ENCODE data around the gene VAPA. TPM values are rescaled to one million over a fixed set of nuclear protein-coding genes. Genes with fewer than 3 reads are reported as not detected.
A peak's percentile ranks its signal among the peaks of the same experiment; 100 is the strongest.

VAPA gene
- total and polyA plus RNA-seq, 10 of the 15 experiments (the other 5 are each of a cell fraction or from before 2014, with no cell fraction given): 70.9 to 252 (median 166) TPM

DNA sequence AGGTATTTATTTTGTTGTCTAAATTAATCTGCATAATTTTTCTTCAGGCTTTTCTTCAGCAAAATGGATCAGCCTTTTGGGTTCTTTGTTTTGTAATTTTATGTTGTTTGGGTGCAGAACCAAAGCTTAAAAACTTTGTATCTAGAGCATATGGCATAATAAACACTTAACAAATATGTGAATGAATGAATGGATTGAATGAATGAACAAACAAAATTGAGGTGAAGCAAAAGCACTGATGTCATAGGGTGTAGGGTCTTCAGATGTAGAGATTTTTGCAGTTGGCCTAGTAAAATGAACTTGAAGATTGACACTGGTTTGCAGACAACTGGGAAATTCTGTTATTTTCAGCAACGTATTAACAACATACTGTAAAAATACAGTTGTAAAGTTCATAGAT is 17.3 kb downstream of the VAPA start:
- Histone ChIP-seq H3K27ac (ENCODE audit: control insufficient read depth, insufficient read depth) (no peak overlapping the region), H3K9me3 (replicated peaks; ENCODE audit: control insufficient read depth, insufficient read depth, low read length) (no peaks in the 10 kb centered on the region), H3K4me1 (ENCODE audit: control insufficient read depth, insufficient read depth, low read length) (peaks cover 13% of the 10 kb centered on the region), H3K4me3 (no peak overlapping the region), H4K20me1 (ENCODE audit: control insufficient read depth, insufficient read depth) (peaks cover 6% of the 10 kb centered on the region), H3K36me3 (ENCODE audit: control insufficient read depth in 2 of 2, insufficient read depth in 2 of 2, low read length in 1 of 2) (peaks cover 5 to 17% of the 10 kb centered on the region in 2 experiments), H2AFZ (ENCODE audit: control insufficient read depth, low read depth, low read length) (no peak overlapping the region), H3K79me2 (ENCODE audit: control insufficient read depth, insufficient read depth, low read length) (peaks cover 68% of the 10 kb centered on the region), H3K27me3 (replicated peaks in 1 of 2; ENCODE audit: control insufficient read depth in 2 of 2, insufficient read depth in 2 of 2, low read length in 1 of 2) (no peaks in the 10 kb centered on the region), H3K4me2 (ENCODE audit: control insufficient read depth, insufficient read depth) (no peak overlapping the region), H3K9ac (ENCODE audit: control insufficient read depth, insufficient read depth, low read length) (no peak overlapping the region)
- ATAC-seq (no peak), FAIRE-seq (no peak), DNase-seq (ENCODE audit: low read depth, low spot score) (no peak)
- ChIA-PET CTCF (no interaction called here), POLR2A (no interaction called here), SMC1A (ENCODE audit: uncharacterized antibody, unreplicated experiment) (no interaction called here), RAD21 (ENCODE audit: unreplicated experiment) (no interaction called here)
- in situ Hi-C loops (cut with MboI) (no loop called here), intact Hi-C loops (cut with micrococcal nuclease; ENCODE audit: unreplicated experiment) (no loop called here)
- no peak for TF ChIP-seq PAX8 (IDR thresholded peaks at IDR 0.05)
- TF ChIP-seq ZNF24 (IDR thresholded peaks at IDR 0.05): peak; percentile 69
- WGBS (ENCODE audit: insufficient coverage, insufficient replicate concordance, low lambda C conversion rate, missing lambda C conversion rate): 50% methylated on average over 1 of the region's 1 CpG
- BruUV-seq (replicated peaks): no TSS peak

DNA sequence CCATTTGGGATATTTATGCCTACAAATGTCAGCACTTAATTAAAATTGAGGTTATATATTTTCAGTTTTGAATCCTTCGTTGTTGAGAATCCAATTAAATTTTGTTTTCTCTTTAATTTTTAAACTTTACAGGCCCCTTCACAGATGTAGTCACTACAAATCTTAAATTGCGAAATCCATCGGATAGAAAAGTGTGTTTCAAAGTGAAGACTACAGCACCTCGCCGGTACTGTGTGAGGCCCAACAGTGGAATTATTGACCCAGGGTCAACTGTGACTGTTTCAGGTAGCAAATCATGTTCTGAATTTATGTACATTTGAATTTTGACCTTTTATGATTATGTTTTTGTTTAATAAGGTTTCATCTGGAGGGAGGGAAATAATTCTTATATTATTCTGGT is 17.9 kb downstream of the VAPA start:
- ChIA-PET CTCF (no interaction called here), POLR2A (no interaction called here), RAD21 (ENCODE audit: unreplicated experiment) (no interaction called here), SMC1A (ENCODE audit: uncharacterized antibody, unreplicated experiment) (no interaction called here)
- Histone ChIP-seq H4K20me1 (ENCODE audit: control insufficient read depth, insufficient read depth) (0 out of 2 replicates have a peak, but pooled peaks cover 2% of the 10 kb centered on the region), H3K9me3 (replicated peaks; ENCODE audit: control insufficient read depth, insufficient read depth, low read length) (no peaks in the 10 kb centered on the region), H3K27me3 (replicated peaks in 1 of 2; ENCODE audit: control insufficient read depth in 2 of 2, insufficient read depth in 2 of 2, low read length in 1 of 2) (no peaks in the 10 kb centered on the region), H3K79me2 (ENCODE audit: control insufficient read depth, insufficient read depth, low read length) (peaks cover 63% of the 10 kb centered on the region), H3K4me2 (ENCODE audit: control insufficient read depth, insufficient read depth) (no peak overlapping the region), H2AFZ (ENCODE audit: control insufficient read depth, low read depth, low read length) (no peak overlapping the region), H3K36me3 (ENCODE audit: control insufficient read depth in 2 of 2, insufficient read depth in 2 of 2, low read length in 1 of 2) (peaks cover 5 to 18% of the 10 kb centered on the region in 2 experiments), H3K27ac (ENCODE audit: control insufficient read depth, insufficient read depth) (no peak overlapping the region), H3K4me3 (no peak overlapping the region), H3K4me1 (ENCODE audit: control insufficient read depth, insufficient read depth, low read length) (peaks cover 7% of the 10 kb centered on the region), H3K9ac (ENCODE audit: control insufficient read depth, insufficient read depth, low read length) (no peak overlapping the region)
- intact Hi-C loops (cut with micrococcal nuclease; ENCODE audit: unreplicated experiment): no loop called here
- ATAC-seq (no peak), DNase-seq (ENCODE audit: low read depth, low spot score) (no peak), FAIRE-seq (no peak)
- in situ Hi-C loops (cut with MboI): no loop called here
- WGBS (ENCODE audit: insufficient coverage, insufficient replicate concordance, low lambda C conversion rate, missing lambda C conversion rate): 89% methylated on average over 5 of the region's 5 CpGs
- BruUV-seq (replicated peaks): no TSS peak
- TF ChIP-seq, protein P1, sequence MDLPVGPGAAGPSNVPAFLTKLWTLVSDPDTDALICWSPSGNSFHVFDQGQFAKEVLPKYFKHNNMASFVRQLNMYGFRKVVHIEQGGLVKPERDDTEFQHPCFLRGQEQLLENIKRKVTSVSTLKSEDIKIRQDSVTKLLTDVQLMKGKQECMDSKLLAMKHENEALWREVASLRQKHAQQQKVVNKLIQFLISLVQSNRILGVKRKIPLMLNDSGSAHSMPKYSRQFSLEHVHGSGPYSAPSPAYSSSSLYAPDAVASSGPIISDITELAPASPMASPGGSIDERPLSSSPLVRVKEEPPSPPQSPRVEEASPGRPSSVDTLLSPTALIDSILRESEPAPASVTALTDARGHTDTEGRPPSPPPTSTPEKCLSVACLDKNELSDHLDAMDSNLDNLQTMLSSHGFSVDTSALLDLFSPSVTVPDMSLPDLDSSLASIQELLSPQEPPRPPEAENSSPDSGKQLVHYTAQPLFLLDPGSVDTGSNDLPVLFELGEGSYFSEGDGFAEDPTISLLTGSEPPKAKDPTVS (IDR thresholded peaks at IDR 0.05; ENCODE audit: low read depth, low read length): no peak
- TF ChIP-seq GABPA (IDR thresholded peaks at IDR 0.05; ENCODE audit: low read depth) (no peak), BCL11A (IDR thresholded peaks at IDR 0.05; ENCODE audit: low read depth, low read length) (no peak), MTA3 (IDR thresholded peaks at IDR 0.05; ENCODE audit: borderline replicate concordance, low read length) (no peak), SUZ12 (IDR thresholded peaks at IDR 0.05; ENCODE audit: unreplicated experiment) (no peak), BRCA1 (IDR thresholded peaks at IDR 0.05; ENCODE audit: low read depth, low read length) (no peak), CBFB (IDR thresholded peaks at IDR 0.05; ENCODE audit: low read depth) (no peak), ZBTB33 (IDR thresholded peaks at IDR 0.05) (no peak), POLR2A (IDR thresholded peaks at IDR 0.05; ENCODE audit: low read depth, low read length) (no peak), WRNIP1 (IDR thresholded peaks at IDR 0.05; ENCODE audit: borderline replicate concordance, low read depth, low read length) (no peak), SIX5 (IDR thresholded peaks at IDR 0.05; ENCODE audit: low read depth, low read length, severe bottlenecking) (no peak)
- TF ChIP-seq, protein P2, sequence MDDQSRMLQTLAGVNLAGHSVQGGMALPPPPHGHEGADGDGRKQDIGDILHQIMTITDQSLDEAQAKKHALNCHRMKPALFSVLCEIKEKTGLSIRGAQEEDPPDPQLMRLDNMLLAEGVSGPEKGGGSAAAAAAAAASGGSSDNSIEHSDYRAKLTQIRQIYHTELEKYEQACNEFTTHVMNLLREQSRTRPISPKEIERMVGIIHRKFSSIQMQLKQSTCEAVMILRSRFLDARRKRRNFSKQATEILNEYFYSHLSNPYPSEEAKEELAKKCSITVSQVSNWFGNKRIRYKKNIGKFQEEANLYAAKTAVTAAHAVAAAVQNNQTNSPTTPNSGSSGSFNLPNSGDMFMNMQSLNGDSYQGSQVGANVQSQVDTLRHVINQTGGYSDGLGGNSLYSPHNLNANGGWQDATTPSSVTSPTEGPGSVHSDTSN (IDR thresholded peaks at IDR 0.05; ENCODE audit: insufficient replicate concordance, low read depth, low read length): no peak
- TF ChIP-seq, protein P3, sequence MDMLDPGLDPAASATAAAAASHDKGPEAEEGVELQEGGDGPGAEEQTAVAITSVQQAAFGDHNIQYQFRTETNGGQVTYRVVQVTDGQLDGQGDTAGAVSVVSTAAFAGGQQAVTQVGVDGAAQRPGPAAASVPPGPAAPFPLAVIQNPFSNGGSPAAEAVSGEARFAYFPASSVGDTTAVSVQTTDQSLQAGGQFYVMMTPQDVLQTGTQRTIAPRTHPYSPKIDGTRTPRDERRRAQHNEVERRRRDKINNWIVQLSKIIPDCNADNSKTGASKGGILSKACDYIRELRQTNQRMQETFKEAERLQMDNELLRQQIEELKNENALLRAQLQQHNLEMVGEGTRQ (IDR thresholded peaks at IDR 0.05; ENCODE audit: borderline replicate concordance, low read depth, low read length): no peak

Measured in GM12878 (cell line).